ENCODE data around the gene SOX18.

DNA sequence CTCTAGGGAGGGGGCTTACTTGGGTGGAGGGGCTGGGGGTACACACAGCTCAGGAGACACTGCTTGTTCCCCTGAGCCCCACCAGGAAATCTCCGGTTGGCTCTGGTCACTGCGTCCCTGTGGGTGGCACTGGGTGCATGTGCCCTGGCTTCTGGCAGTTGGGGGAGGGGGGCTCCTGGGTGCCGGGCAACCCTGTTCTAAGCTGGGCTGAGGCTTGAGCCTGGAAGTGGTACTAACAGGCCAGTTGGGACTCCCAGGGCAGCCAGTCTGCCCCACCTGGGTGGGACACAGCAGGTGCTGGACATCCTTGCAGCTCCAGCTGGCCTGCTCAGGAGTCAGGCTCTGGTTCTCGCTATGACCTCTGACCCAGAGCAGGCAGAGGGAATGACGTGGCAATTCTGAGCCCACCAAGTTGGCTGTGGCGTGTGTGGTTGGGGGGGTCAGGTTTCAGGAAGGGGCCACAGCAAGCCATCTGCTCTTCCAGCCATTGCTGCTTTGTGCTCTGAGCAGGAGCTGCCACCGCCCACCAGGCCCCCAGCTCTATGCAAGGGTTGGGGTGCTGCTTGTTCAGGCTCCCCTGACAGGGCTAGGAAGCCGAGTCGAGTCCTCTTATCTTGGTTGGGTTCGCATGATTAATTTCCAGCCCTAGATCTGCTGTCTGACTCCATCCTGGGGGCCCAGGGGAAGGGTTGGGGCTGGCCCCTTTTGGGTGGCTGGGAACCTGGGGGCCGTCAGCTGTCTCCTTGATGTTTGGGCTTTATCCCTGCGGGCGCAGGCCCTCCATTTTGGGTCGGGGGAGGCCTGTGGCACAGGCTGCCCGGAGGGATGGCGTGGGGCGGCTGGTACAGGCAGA, 12.9 kb downstream of the SOX18 start:
- TF ChIP-seq CTCF (IDR thresholded peaks at IDR 0.05 in 4 of 5, conservative IDR thresholded peaks at IDR 0.05 in 1 of 5) (no peak), POLR2A (IDR thresholded peaks at IDR 0.05) (no peak)

Data from gastrocnemius medialis (tissue), 4 donors.